Esophagus squamous epithelium (tissue), 5 donors: Measurements from ENCODE around the gene PHF19. TPM values are rescaled to one million over a fixed set of nuclear protein-coding genes. Genes with fewer than 3 reads are reported as not detected.

Experiments used
- DNase-seq: peaks from one replicate; lab custom pipeline; 2025; lab: John Stamatoyannopoulos, UW
- H3K27ac ChIP-seq, 4 donors: fragments of 200-600 bp; sonication (generic); one replicate each; pipeline ENCODE4 v1.5.1; 2016 to 2019; ENCODE audit warnings: mild to moderate bottlenecking in 1 of 4
- H3K27me3 ChIP-seq, 4 donors: fragments of 200-600 bp; sonication (generic); 1 replicate in 3 of 4; 2 replicates in 1 of 4; pipeline versions ENCODE4 v1.5.1 to v1.6.0; 2017 to 2021; ENCODE audit warnings: antibody characterized with exemption in 1 of 4
- H3K36me3 ChIP-seq, 3 donors: fragments of 200-600 bp; sonication (generic); one replicate each; pipeline ENCODE4 v1.5.1; 2016 to 2019
- H3K4me1 ChIP-seq, 3 donors: fragments of 200-600 bp; sonication (generic); one replicate each; pipeline ENCODE4 v1.5.1; 2017 to 2019
- H3K4me3 ChIP-seq, 4 donors: fragments of 200-600 bp; sonication (generic); 1 replicate in 3 of 4; 2 replicates in 1 of 4; pipeline ENCODE4 v1.5.1; 2016 to 2019; ENCODE audit warnings: mild to moderate bottlenecking in 2 of 4, moderate library complexity in 1 of 4
- H3K9me3 ChIP-seq, 3 donors: fragments of 200-600 bp; sonication (generic); one replicate each; pipeline ENCODE4 v1.5.1; 2016 to 2019
- CTCF ChIP-seq, 6 experiments: fragments of 450-650 bp in 4 of 6; fragments of 200-600 bp in 2 of 6; sonication (generic) in 2 of 6; IDR thresholded peaks; one replicate each; pipeline ENCODE4 v1.5.1; 2016 to 2019; ENCODE audit warnings: antibody characterized with exemption in 6 of 6, mild to moderate bottlenecking in 4 of 6, moderate library complexity in 4 of 6
- POLR2A ChIP-seq, 4 donors: fragments of 450-650 bp; IDR thresholded peaks; one replicate each; pipeline ENCODE4 v1.6.1; 2017; ENCODE audit warnings: antibody characterized with exemption in 4 of 4, mild to moderate bottlenecking in 4 of 4, moderate library complexity in 3 of 4
- WGBS, 2 donors: methylation state at CpG; one replicate each; pipeline ENCODE4 v1.1.5; 2018; 5-methylcytosine and 5-hydroxymethylcytosine counted together
- intact Hi-C: fragments of 100-400 bp; cut with DNase I; formaldehyde crosslinking; loops from one replicate; pipeline ENCODE4 v1.15.0; 2022
- total RNA-seq, 4 donors: library from RNA; depleted of rRNA; stranded (reverse); fragments of >200 nt; gene quantifications; one replicate each; pipeline ENCODE4 v1.1.0, GENCODE V29; 2016
- donor health status: DM: yes; HTN: yes; CAD: no.

PHF19 gene
- total RNA-seq, 4 donors from 2014 or later: 12.8 to 40.0 (median 30.9) TPM

GRCh38 chr9:120833325-120833724 lies 43.7 kb downstream of the PHF19 start:
- WGBS, 2 donors: 91 to 94% methylated on average over 6 to 7 of the region's 7 CpGs
- H3K9me3 ChIP-seq: no peaks in the 10 kb centered on the region
- TF ChIP-seq POLR2A (IDR thresholded peaks at IDR 0.05): no peak
- no peak for TF ChIP-seq CTCF (IDR thresholded peaks at IDR 0.05)
- no peak for DNase-seq
- no peak overlapping the region for H3K27ac ChIP-seq
- intact Hi-C loops: no loop called here
- peaks cover 0 to 84% (median 24%) of the 10 kb centered on the region in 3 donors for H3K36me3 ChIP-seq
- H3K4me1 ChIP-seq: peaks cover 0 to 1% (median 0%) of the 10 kb centered on the region in 3 donors
- H3K4me3 ChIP-seq: no peak overlapping the region
- no peaks in the 10 kb centered on the region for H3K27me3 ChIP-seq

GRCh38 chr9:120832807-120833206 lies 44.2 kb downstream of the PHF19 start:
- peaks cover 0 to 84% (median 24%) of the 10 kb centered on the region in 3 donors for H3K36me3 ChIP-seq
- no peak for DNase-seq
- no peaks in the 10 kb centered on the region for H3K27me3 ChIP-seq
- H3K27ac ChIP-seq: no peak overlapping the region
- TF ChIP-seq CTCF (IDR thresholded peaks at IDR 0.05): no peak
- no peak for TF ChIP-seq POLR2A (IDR thresholded peaks at IDR 0.05)
- H3K4me3 ChIP-seq: no peak overlapping the region
- H3K4me1 ChIP-seq: no peaks in the 10 kb centered on the region
- H3K9me3 ChIP-seq: no peaks in the 10 kb centered on the region
- intact Hi-C loops: no loop called here

- Histone ChIP-seq H3K27me3 (no peaks in the 10 kb centered on the region), H3K4me1 (no peaks in the 10 kb centered on the region), H3K36me3 (peaks cover 7 to 97% (median 24%) of the 10 kb centered on the region in 3 donors), H3K9me3 (no peaks in the 10 kb centered on the region), H3K27ac (no peak overlapping the region), H3K4me3 (no peak overlapping the region)
- TF ChIP-seq CTCF (IDR thresholded peaks at IDR 0.05): no peak
- no peak for TF ChIP-seq POLR2A (IDR thresholded peaks at IDR 0.05)
- WGBS, 2 donors: 91 to 97% methylated on average over 3 of the region's 3 CpGs
- intact Hi-C loops: no loop called here
- no peak for DNase-seq
Observed at GRCh38 chr9:120830865-120831264, 46.1 kb downstream of the PHF19 start.

- H3K36me3 ChIP-seq: peaks cover 7 to 97% (median 24%) of the 10 kb centered on the region in 3 donors
- DNase-seq: no peak
- H3K4me1 ChIP-seq: no peaks in the 10 kb centered on the region
- 83 to 88% methylated on average over 3 of the region's 3 CpGs for WGBS, 2 donors
- H3K27ac ChIP-seq: no peak overlapping the region
- H3K27me3 ChIP-seq: no peaks in the 10 kb centered on the region
- H3K9me3 ChIP-seq: no peaks in the 10 kb centered on the region
- no peak for TF ChIP-seq CTCF (IDR thresholded peaks at IDR 0.05)
- TF ChIP-seq POLR2A (IDR thresholded peaks at IDR 0.05): no peak
- intact Hi-C loops: no loop called here
- H3K4me3 ChIP-seq: no peak overlapping the region
Observed at GRCh38 chr9:120830151-120830550, 46.8 kb downstream of the PHF19 start.

GRCh38 chr9:120829650-120830049 lies 47.3 kb downstream of the PHF19 start:
- 70 to 89% methylated on average over 1 of the region's 1 CpG for WGBS, 2 donors
- DNase-seq: no peak
- H3K4me3 ChIP-seq: no peak overlapping the region
- H3K36me3 ChIP-seq: peaks cover 7 to 97% (median 24%) of the 10 kb centered on the region in 3 donors
- intact Hi-C loops: no loop called here
- H3K9me3 ChIP-seq: no peaks in the 10 kb centered on the region
- no peaks in the 10 kb centered on the region for H3K4me1 ChIP-seq
- no peaks in the 10 kb centered on the region for H3K27me3 ChIP-seq
- TF ChIP-seq POLR2A (IDR thresholded peaks at IDR 0.05) (no peak), CTCF (IDR thresholded peaks at IDR 0.05) (no peak)
- H3K27ac ChIP-seq: no peak overlapping the region
